H1 (cell line): ENCODE data around the gene TCF4. TPM values are rescaled to one million over a fixed set of nuclear protein-coding genes. Genes with fewer than 3 reads are reported as not detected.

ENCODE experiments used
- GABPA ChIP-seq: IDR thresholded peaks from 2 replicates; pipeline ENCODE4 v1.6.1; 2011; ENCODE audit warnings: mild to moderate bottlenecking, low read length, moderate library complexity, borderline replicate concordance; ENCODE audit not compliant: insufficient read depth
- HDAC2 ChIP-seq, 2 experiments: fragments of 300-600 bp in 1 of 2; sonication (generic) in 1 of 2; IDR thresholded peaks; 2 replicates each; pipeline ENCODE4 v1.6.1; 2011 to 2012; ENCODE audit warnings: low read depth in 2 of 2, low read length in 2 of 2, mild to moderate bottlenecking in 2 of 2, moderate library complexity in 2 of 2, borderline replicate concordance in 1 of 2, inconsistent platforms in 1 of 2
- POLR2A ChIP-seq, 2 experiments: IDR thresholded peaks; 1 replicate in 1 of 2; 2 replicates in 1 of 2; pipeline ENCODE4 v1.6.1; 2011; ENCODE audit warnings: low read depth in 2 of 2, low read length in 2 of 2, mild to moderate bottlenecking in 2 of 2; ENCODE audit errors: control extremely low read depth in 1 of 2
- RXRA ChIP-seq: IDR thresholded peaks from 2 replicates; pipeline ENCODE4 v1.6.1; 2011; ENCODE audit warnings: low read depth, mild to moderate bottlenecking, low read length, moderate library complexity; ENCODE audit not compliant: insufficient read depth
- SP2 ChIP-seq: IDR thresholded peaks from 2 replicates; pipeline ENCODE4 v1.6.1; 2012; ENCODE audit warnings: mild to moderate bottlenecking, low read length, inconsistent platforms
- TAF1 ChIP-seq: IDR thresholded peaks from 2 replicates; pipeline ENCODE4 v1.6.1; 2011; ENCODE audit warnings: mild to moderate bottlenecking, low read depth, low read length
- polyA plus RNA-seq, 7 experiments: library from polyadenylated mRNA; depleted of rRNA in 3 of 7; stranded (reverse) in 5 of 7; unstranded in 2 of 7; fragments of >200 nt in 5 of 7; fragments of 200-250 nt in 2 of 7; gene quantifications; 1 replicate in 5 of 7; 2 replicates in 1 of 7; 4 replicates in 1 of 7; pipeline versions ENCODE4 v1.2.1 to v1.2.3, GENCODE V29; 2011 to 2013; ENCODE audit warnings: missing spikeins in 2 of 7, mixed read lengths in 2 of 7
- total RNA-seq: library from RNA; stranded (reverse); fragmentation: NEBNext Ultra II Directional; extraction: Animal tissue kit (Norgen Biotek cat#: 25700); gene quantifications from 2 replicates; pipeline ENCODE4 v1.2.1, GENCODE V29; 2021
- TF ChIP-seq, protein P1 (sequence below): IDR thresholded peaks from 2 replicates; pipeline ENCODE4 v1.6.1; 2011; ENCODE audit warnings: low read depth, mild to moderate bottlenecking, low read length; ENCODE audit not compliant: insufficient read depth

Gene TCF4
- total and polyA plus RNA-seq, 2 of the 8 experiments (the other 6 are each of a cell fraction or from before 2014, with no cell fraction given): 59.3 to 118 TPM

DNA sequence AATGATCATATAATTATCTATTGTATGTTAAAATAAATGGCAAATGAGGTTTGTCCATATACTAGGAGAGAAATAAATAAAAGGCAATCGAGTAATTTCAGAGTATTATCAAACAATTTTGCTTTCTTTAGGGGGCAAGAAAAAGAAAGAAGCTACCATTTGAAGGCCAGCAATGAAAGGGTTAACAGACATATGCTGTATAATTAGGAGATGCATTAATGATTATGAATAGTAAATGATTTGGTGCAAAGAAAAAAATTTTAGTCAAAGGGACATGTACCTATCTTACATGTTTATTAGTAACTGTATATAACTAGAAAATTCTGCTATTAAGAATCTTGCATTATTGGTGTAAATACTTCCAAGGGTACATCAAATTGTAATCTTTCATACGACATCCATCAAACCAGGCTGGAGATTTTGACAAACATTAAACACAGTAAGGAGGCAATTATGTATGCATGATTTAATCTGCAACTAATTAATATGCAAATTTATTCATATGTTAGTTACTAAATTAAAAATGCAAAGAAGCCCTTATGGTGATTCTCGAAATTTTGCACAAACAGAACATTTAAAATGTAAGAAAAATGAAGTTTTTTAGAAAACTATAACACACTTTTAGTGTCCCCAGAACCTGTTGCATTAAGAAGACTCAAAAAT, 251.4 kb downstream of the TCF4 start (continued):
- TF ChIP-seq TAF1 (no peak), HDAC2 (IDR thresholded peaks at IDR 0.05; ENCODE audit: borderline replicate concordance in 1 of 2, low read depth in 2 of 2, low read length in 2 of 2) (no peak), GABPA (no peak), RXRA (no peak), SP2 (no peak), POLR2A (IDR thresholded peaks at IDR 0.05; ENCODE audit: control extremely low read depth in 1 of 2, low read depth in 2 of 2, low read length in 2 of 2) (no peak)
- TF ChIP-seq, protein P1, sequence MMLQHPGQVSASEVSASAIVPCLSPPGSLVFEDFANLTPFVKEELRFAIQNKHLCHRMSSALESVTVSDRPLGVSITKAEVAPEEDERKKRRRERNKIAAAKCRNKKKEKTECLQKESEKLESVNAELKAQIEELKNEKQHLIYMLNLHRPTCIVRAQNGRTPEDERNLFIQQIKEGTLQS: no peak
- TF ChIP-seq, all 59 proteins: peak for 0
